B cell (primary cell): ENCODE results near the gene RAP1A.

Source experiments
- EZH2 ChIP-seq: IDR thresholded peaks from 2 replicates; pipeline ENCODE4 v1.6.1; 2012; ENCODE audit warnings: borderline replicate concordance, low read depth, mild to moderate bottlenecking, moderate library complexity, low read length; ENCODE audit not compliant: insufficient read depth, poor library complexity, severe bottlenecking
- TF ChIP-seq, protein P1 (sequence below): fragments of 200-600 bp; IDR thresholded peaks from one replicate; pipeline ENCODE4 v1.8.0; 2022; ENCODE audit warnings: antibody characterized with exemption, mild to moderate bottlenecking

DNA sequence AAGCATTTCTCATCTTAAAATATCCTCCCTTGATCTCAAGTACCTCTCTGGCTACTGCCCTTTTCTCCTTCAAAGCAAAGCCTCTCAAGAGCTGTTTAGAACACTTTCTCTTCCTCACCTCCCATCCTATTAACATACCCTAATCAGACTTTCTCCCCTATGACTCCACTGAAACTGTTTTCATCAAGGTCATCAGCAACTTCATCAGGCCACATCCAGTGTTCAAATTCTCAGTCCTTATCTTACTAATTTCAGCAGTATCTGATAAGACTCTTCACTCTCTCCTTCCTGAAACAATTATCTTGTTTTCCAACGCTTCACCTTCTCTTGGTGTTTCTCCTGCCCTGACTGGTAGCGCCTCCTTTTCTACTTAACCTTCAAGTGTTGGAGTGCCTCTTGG lies 1.5 kb upstream of the RAP1A start:
- TF ChIP-seq, protein P1, sequence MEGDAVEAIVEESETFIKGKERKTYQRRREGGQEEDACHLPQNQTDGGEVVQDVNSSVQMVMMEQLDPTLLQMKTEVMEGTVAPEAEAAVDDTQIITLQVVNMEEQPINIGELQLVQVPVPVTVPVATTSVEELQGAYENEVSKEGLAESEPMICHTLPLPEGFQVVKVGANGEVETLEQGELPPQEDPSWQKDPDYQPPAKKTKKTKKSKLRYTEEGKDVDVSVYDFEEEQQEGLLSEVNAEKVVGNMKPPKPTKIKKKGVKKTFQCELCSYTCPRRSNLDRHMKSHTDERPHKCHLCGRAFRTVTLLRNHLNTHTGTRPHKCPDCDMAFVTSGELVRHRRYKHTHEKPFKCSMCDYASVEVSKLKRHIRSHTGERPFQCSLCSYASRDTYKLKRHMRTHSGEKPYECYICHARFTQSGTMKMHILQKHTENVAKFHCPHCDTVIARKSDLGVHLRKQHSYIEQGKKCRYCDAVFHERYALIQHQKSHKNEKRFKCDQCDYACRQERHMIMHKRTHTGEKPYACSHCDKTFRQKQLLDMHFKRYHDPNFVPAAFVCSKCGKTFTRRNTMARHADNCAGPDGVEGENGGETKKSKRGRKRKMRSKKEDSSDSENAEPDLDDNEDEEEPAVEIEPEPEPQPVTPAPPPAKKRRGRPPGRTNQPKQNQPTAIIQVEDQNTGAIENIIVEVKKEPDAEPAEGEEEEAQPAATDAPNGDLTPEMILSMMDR, result no peak
- TF ChIP-seq EZH2, result no peak
